HG03342 (cell line): Measurements from ENCODE around the gene TMEM100.
A peak's percentile ranks its signal among the peaks of the same experiment; 100 is the strongest.

Source experiments
- ATAC-seq: cut with Tn5 transposase; IDR thresholded peaks from one replicate; pipeline ENCODE4 v1.9.1; 2021; ENCODE audit warnings: mild to moderate bottlenecking, moderate library complexity; ENCODE audit not compliant: unreplicated experiment

Gene TMEM100

GRCh38 chr17:55720919-55721836 lies 1.5 kb downstream of the TMEM100 start:
- ATAC-seq = no peak

- ATAC-seq = peak; percentile 49
Observed at GRCh38 chr17:55717898-55718735, 4.5 kb downstream of the TMEM100 start.

- ATAC-seq = no peak
Observed at GRCh38 chr17:55717432-55717831, 5.2 kb downstream of the TMEM100 start.

- no peak for ATAC-seq
Observed at GRCh38 chr17:55710829-55711496, 11.7 kb downstream of the TMEM100 start.

GRCh38 chr17:55710410-55710809 lies 12.3 kb downstream of the TMEM100 start:
- no peak for ATAC-seq

GRCh38 chr17:55709984-55710383 lies 12.7 kb downstream of the TMEM100 start:
- ATAC-seq = no peak

GRCh38 chr17:55709440-55709839 lies 13.2 kb downstream of the TMEM100 start:
- ATAC-seq = no peak

GRCh38 chr17:55708175-55708974 lies 14.3 kb downstream of the TMEM100 start:
- ATAC-seq = no peak

GRCh38 chr17:55706808-55707773 lies 15.6 kb downstream of the TMEM100 start:
- ATAC-seq = no peak

GRCh38 chr17:55705847-55706246 lies 16.8 kb downstream of the TMEM100 start:
- ATAC-seq = peak; percentile 78

GRCh38 chr17:55704401-55704800 lies 18.3 kb downstream of the TMEM100 start:
- no peak for ATAC-seq

GRCh38 chr17:55702150-55702549 lies 20.5 kb downstream of the TMEM100 start:
- no peak for ATAC-seq

- no peak for ATAC-seq
Observed at GRCh38 chr17:55699181-55699860, 23.3 kb downstream of the TMEM100 start.

- no peak for ATAC-seq
Observed at GRCh38 chr17:55694286-55694910, 28.3 kb downstream of the TMEM100 start.

- ATAC-seq = no peak
Observed at GRCh38 chr17:55693254-55694216, 29.1 kb downstream of the TMEM100 start.

- ATAC-seq = no peak
Observed at GRCh38 chr17:55692276-55692675, 30.4 kb downstream of the TMEM100 start.

- no peak for ATAC-seq
Observed at GRCh38 chr17:55691666-55692065, 31.0 kb downstream of the TMEM100 start.
